ENCODE measurements around the gene C20orf144.

Gene C20orf144

DNA sequence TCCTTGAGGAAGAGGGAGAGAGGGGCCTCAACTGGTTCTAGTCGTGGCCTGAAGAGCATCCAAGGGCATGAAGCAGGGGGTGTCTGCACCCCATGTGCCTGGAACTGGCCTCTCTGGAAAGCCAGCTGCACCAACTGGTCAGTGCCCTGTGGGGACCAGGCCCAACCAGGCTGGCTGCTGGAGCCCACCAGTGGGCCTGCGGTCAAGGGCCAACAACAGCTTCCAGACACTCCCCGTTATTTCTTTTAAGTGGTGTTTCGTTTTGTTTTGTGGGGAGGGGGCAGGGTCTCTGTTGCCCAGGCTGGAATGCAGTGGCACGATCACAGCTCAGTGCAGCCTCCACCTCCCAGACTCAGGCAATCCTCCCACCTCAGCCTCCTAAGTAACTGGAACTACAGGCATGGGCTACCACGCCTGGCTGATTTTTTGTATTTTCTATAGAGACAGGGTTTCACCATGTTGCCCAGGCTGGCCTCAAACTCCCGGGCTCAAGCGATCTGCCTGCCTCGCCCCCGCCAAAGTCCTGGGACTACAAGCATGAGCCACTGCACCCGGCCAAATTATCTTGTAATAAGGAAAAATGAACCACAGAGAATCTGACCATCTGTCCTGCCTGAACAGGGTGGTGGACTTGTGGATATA lies 11.9 kb upstream of the C20orf144 start:
- no peak for FAIRE-seq

DNA sequence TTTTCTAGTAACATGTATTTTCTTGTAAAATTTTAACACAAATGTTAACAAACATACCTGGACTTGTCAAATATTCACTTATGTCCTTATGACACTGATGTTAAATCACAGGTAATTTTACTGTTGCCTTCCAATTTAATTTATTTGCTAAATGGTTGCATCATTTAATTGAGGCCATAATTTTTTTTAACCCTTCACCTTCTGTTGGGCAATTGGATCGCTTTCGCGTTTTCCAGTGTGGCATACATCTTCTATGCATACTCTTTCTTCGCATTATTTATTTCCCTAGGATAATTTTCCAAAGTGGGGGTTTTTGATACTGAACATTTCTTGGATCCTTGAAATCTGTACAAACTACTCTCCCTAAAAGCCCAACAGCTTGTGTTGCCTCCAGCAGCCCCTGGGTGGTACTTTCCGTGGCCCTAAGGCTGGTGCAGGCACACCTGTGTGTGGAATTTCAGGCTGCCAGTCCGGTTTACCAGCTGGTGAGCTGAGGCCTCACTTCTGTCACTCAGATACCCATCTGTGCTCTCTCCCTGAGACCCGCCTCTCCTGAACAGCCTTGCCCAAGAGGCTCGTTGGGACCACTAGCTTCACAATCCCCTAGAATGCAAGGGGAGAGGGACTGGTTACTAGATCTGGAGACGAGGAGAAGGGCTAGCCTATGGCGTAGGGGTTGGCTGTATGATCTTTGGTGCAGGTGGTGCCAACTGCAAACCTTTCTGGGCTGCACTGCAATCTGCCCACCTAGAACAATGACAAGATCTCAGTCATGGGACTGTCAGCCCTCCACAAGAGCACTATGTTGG lies 11.2 kb upstream of the C20orf144 start:
- no peak for FAIRE-seq

DNA sequence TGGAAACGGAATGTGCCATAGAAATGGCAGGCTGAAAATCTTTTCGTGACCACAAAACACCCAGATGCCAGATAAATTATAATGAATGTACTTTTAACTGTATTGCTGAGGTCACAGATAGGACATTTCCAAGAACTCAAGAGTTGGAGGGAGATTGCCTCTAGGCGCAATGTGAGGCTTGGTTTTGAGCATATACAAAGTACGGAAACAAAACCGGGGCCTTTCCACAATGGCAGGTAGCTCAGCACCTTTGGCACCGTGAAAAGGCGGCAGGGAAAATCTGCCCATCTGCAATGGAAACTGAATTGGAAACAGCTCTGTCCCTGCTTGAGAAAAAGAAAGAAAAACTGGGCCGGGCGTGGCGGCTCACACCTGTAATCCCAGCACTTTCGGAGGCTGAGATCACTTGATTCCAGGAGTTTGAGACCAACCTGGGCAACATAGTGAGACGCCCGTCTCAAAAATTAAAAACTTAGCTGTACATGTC lies 10.5 kb upstream of the C20orf144 start:
- FAIRE-seq, result no peak

DNA sequence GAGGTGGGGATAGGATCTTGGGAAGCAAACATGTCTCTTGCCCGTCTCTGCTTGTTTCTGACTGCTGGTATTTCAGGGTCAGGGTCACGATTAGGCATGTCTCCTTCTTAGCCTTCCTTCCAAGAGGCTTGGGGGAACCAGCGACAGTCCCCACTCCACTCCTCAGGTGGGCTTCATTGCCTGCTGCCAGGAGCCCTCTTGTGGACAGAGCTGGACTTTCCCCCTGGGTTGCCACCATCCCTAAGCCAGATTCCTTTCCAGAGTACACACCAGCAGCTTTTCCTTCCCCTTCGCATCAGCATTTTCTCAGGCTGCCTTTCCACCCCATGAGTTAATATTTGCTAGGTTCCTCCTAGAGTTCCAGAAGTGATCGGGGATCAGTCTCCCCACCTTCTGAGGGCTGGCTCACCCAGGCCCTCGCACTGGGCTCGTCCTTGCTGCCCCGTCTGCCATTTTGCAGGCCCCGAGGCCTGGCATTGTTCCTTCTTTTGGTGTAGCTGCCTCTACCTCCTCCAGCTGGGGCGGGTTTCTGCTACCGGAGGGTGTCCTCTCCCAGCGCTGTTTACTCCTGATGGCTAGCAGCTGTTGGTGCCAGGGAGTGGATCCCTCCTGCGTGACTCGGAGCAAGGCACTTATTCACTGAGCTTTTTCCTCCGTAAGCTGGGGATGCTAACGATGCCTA lies 8.8 kb upstream of the C20orf144 start:
- FAIRE-seq, result peak; percentile 47

DNA sequence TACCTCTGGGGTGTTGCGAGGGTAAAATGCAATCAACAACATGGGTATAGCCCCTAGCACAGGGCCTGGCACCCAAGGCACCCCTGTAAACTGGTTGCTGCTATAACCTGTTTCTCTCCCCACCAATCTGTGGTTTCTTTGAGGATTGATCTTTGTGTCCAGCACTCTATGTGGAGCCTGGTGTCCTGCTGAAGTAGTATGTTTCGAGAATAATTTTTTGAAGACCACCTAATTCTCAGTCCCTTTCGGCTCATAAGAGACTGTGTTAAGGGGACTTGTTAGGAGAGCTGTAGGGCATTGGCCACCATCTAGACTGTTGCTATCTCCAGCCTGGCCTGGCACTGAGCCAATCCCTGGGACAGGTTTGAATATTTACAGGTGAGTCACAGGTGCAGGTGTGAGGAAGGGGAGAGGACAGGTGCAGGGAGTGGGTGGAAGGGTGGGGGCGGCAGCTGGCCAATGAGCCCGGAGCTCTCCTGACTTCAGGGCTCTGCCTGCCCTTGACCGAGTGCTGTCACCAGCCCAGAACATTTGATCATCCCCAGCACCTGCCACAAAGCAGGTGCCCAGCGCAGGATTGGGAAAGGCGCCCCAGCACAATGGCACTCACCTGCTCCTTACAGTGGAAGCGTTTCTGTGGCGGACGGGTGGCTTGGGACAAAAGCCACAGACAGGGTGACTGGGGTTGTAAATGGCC lies 8.1 kb upstream of the C20orf144 start:
- no peak for FAIRE-seq

DNA sequence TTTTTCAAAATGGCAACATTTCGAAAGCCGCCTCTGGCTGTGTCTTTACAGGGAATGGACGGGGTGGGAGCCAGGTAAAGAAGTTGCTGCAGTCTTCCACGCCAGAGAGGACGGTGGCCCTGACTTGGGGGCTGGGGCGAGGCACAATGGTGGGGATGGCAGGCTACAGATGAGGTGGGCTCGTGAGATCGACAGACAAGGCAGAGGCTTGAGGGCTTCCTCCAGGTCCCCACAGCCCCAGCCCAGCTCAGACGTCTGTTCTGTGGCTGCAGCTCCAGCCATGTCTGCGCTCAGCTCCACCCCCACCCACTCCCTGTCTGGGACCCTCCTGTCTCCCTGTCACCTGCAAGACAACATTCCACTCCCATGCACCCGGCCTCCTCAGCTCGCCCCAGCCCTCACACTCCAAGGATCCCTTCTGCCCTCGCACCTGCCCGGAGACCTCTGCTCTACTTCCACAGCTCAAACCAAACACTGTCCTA lies 7.4 kb upstream of the C20orf144 start:
- no peak for FAIRE-seq

DNA sequence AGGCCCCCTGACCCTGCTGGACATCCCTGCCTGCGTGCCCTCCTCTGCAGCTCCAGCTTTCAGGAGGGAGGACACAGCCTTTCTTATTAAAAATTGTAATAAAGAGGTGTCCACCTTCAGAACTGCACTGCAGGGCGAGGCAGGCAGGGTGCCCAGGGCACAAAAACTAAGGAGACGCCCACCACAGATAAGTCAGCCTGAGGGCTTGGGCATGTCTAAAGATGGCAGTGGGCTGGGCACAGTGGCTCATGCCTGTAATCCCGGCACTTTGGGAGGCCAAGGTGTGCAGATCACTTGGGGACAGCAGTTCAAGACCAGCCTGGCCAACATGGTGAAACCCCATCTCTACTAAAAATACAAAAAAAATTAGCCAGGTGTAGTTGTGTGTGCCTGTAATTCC lies 7.0 kb upstream of the C20orf144 start:
- FAIRE-seq, result no peak

DNA sequence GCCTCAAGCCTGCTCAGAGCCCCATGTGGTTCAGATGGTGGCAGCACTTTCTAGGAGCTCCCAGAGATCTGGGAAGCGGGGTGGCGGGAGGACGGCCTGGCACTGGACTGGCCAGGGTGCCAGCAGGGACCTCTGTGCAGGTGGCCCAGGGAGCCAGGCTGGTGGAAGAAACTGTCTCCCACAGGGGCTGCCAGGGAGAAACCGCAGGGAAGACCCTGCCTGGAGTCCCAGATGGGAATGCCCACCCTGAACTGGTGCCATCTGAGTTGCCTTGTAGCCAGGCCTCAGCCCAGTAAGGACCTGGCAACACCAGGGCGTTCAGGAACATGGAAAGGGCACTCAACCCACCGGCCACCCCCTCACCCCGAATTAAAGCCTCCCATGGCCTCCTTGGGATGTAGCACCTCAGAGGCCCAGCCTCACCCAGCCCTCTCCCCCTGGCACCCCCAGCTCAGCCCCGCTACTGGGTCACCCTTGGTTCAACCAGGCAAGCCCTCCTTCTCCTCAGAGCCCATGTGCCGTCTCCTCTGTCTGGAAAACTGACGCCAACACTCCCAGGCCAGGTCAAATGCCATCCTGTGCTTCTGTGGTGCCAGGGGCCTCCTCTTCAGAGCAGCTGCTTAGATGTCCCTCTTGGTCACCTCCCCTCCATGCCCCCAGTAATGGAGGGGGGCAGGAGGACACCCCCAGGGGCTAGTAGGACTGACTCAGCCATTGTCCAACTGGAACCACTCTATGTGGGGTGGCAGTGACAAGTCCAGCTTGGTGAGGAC lies 5.9 kb upstream of the C20orf144 start:
- no peak for FAIRE-seq

DNA sequence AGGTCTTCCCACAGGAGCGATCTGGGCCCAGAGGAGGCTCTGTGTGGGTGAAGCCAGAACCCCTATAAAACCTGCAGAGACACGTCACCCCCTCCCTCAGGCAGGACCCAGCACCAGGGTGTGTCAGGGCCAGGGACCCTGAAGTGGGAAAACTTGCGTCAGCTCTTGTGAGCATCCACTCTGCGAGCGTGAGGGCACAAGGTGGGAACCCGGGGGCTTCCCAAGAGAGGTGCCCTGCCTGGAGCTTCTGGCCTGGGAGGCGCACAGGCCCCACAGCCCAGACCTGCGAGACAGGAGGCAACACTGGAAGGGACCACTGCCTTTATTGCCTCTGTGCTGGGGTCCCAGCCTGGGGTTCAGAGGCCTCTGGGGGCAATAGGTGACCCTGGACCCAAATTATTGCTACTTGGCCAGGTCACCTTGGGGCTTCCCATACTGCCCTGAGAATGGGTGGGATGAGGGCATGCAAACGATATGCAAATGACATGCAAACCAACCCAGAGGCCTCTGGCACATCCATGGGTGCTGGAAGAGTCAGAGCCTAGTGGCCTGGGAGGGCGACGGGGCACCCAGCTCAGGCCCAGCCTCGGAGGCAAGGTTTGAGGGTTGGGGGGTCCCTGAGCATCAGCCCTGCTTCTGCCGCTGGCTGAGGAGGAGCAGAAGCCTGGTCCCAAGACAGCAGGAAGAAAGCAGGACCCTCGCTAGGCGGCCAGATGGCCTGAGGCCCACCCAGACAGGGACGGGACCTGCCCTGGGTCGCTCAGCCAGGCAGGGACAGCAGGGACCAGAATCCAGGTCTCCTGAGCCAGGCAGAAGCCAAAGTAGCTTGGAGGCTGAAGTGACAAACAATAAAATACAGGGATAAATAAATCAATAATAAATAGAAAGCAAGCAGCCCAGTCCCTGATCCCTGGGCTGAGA lies 5.1 kb upstream of the C20orf144 start:
- FAIRE-seq, result no peak

DNA sequence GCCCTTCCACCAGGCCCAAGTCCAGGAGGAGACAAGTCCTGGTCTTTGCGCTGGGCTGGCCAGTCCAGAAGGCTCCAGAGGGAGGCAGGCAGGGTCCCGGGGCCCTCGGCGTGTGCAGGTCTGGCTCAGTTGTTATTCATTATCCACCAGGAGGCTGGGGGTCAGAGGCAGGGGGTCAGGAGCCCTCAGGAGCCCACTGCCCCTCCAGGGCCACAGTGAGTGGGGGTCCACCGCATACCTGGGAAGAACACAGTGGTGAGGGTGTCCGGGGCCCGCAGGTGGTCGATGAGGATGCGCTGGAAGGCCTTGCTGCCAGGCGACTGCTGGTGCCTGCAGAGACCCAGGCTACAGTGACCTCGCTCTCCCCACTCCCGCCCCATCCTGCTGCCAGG lies 4.4 kb upstream of the C20orf144 start:
- FAIRE-seq, result no peak

DNA sequence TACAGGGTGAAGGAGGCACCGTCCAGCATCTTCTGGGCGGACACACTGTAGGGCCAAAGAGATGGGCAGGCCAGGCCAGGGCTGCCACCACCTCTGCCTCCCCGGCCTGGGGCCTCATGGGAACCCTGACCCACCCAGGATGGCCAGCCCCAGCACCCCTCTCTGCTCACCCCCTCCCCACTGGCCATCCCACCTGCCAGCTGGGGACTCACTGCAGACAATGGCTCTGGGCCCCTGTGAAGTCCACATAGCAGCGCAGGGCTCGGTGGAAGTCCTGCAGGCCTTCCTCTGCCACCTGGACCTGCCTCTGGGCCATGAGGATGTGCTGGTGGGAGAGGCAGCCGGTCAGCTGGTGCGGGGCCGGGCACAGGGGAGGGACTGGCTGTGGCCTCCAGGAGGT lies 3.6 kb upstream of the C20orf144 start:
- FAIRE-seq, result no peak

DNA sequence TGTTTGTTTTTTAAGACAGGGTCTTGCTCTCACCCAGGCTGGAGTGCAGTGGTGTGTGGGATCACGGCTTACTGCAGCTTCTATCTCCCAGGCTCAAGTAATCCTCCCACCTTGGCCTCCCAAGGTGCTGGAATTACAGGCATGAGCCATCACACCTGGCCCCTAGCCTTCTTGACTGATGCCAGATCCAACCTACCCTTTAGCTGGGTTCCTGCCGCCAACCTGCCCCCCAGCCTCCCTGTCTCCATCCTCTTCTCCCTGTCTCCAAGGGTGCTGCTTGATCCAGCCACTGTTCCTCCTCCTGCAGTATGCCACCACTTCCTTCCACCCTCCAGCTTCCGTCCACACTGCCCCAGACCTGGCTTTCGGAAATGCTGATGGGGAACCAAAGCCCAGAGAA lies 3.2 kb upstream of the C20orf144 start:
- no peak for FAIRE-seq

DNA sequence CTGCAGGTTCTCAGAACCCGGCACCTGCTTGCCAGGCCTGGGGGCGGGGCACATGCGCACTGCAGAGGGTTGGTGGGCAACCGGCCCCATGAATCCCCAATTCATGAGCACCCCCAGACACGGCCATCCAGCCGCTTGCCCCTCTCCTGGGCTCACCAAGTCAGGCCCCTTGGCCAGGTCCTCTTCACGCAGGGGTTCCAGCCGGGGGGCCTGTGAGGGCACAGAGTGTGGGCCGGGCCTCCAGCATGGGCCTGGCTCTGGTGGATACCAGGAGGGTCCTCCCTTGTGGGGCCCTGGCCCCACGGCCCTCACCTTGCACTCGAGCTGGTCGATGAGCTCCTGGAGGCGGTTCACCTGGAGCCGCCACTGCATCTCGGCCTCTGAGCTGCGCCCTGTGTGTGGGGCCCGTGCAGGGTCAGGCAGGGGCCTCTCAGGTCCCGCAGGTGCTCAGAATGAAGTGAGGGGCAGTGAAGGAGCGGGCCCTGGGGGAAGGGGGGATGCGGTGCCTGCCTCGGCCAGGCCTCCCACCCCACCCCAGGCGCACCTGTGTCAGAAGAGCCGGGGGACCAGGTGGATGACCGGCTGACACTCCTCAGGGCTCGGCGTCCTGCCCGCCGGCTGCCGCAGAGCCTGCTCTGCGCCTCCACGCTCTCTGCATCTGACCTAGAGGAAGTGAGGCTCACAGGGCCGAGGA lies 2.6 kb upstream of the C20orf144 start:
- no peak for FAIRE-seq

DNA sequence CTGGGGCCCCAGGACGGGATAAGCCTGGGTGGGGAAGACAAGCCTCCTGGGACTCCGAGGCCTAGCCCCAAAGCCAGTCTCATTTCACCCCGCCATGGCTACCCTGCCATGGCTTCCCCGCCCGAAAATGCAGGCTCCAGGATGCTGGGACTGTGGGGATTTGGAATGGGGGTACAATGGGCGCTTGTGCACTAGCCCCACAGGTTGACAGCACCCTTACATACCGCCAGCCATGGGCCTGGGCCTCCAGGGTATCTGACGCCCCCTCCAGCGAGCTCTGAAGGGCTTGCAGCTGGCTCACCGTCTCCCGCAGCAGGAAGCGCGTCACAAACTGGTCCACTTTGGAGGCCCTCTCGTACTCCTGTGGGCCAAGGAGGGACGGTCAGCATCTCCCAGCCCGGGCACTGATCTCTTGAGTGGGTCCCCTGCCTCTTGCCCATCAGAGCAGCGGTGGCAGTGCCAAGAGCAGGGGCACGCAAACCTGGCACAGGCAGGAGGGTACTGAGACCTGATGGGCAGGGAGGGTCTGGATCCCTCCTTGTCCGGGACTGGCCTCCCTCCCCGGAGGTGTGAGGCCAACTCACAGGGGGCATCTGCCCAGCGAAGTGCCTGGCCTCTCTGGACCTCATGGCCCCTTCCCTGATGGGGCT lies 2.0 kb upstream of the C20orf144 start:
- FAIRE-seq, result no peak

DNA sequence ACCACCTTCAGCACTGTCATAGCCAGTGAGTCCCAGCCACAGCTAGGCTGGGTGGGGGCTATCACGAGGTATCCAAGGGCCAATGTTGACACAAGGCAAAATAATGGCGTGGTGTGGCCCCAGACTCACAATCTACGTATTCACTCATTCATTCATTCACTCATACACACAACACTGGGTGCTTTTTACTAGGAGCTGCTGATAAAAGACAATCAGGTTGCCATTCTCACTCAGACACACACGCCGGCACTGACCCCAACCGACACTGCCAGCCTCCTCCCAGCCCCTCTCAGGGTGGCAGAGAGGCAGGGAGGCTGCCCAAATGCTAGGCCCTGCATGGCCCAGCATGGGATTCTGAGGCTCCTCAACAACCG lies 1.5 kb upstream of the C20orf144 start:
- FAIRE-seq, result no peak

DNA sequence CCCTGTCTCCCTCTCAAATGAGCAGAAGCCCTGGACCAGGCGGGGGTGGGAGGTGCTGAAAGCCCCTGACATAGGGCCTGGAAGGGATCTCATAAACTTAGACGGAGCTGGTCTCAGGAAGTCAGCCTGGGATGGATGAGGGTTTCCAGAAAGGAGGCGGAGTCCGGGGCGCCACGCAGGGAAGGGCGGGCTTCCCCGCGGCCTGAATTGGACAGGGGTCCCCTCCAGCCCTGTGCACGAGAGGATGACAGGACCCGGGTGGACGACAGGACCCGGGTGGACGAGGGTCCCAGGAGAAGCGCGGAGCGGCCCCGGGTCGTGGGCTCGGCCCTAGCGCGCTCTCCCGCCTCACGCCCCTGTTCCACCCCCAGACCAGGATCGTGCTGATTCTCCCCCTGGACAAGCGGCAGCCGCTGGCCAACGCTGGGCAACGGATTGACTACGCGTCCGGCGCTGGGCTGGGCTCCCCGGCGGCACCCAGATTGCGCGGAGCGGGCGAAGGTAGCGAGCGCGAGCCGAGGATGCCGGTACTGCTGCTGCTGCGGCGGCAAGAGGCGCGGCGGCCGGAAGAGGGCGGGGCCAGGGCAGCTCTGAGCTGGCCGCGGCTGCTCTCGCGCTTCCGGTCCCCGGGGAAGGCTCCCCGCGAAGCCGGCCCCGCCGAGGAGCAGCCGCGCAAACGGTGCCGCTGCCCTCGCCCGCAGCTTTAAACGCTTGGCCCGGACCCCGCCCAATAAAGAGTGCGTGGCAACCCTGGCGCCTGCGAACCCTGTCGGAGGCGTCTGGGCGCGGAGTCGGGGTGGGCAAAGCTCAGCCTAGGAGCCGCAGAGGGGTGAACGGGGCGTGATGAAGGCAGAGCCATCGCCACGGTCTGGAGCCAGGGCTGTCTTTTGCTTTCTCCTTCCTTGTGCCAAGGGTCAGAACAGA lies 1.3 kb downstream of the C20orf144 start:
- no peak for FAIRE-seq

DNA sequence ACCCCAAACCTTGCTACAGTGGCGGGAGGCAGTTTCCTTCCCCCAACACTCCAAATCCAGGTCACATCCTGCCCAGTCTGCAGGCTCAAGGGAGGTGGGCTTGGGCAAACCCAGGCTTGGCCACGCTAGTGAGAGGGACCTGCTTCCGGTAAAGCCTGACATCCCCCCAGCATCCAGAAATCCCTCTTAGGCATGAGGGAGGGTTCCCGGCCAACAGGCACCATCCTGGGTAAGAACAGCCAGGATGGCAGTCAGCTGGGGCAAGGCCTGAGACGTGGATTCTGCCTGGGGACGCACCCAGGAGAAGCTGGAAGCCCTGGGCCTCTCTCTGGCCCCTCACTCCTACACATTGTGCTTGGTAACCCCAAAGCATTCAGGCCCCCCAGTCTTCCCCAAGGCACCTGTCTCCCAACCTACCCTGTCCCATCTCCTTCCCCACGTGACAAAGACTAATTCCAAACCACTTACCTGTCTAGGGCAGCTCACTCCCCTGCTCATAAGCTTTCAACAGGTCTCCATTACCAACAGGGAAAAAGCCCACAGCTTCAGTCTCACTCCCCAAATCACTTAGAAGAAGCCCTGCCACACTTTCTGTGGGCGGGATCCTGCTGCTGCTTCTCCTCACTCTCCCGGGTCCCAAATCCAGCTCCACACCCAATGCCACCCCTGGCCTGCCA lies 2.1 kb downstream of the C20orf144 start:
- FAIRE-seq, result no peak

DNA sequence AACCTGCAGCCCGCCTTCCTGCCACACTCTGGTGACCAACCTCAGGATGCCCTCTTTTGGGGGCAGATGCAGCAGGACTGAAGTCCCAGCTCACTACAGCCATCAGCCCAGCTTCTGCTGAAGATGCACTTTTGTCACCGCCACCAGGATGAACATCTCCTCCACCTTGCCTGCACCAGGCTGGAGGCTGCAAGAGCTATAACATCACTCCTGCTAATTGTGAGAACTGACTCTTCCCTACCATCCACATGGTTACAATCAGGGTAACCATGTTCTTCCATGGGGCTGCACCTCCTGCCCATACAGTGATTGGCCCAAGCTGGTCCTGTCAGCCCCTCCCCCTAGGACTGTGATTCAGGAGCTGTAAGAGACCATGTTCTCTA lies 2.6 kb downstream of the C20orf144 start:
- FAIRE-seq, result peak; percentile 60

Data from G401.6 (cell line).